ENCODE results near the gene RNF208.

The RNF208 gene

DNA sequence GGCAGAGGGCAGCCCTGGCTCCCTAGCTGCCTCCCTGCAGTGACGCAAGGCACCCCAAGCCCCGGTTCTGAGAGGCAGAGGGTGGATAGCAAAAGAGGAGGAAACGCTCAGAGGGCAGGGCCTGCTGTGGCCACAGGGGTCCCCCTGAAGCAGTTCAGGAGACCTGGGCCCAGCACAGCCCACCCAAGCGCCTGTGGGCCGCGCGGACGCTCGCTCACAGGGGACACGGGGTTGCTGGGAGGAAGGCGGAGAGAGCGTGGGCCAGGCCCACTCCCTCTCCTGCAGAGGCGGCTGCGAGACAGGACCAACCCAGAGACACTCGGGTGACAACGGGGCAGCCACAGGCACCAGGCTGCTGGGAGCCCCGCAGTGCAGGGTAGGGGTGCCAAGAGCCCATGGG is 42.3 kb downstream of the RNF208 start:
- in situ Hi-C loops (cut with MboI; ENCODE audit: low sequenced_read_pairs): no loop called here

- in situ Hi-C loops (cut with MboI; ENCODE audit: low sequenced_read_pairs): no loop called here
Observed at GRCh38 chr9:137178939-137179630, 43.0 kb downstream of the RNF208 start.

GRCh38 chr9:137178201-137178938 is 43.7 kb downstream of the RNF208 start:
- in situ Hi-C loops (cut with MboI; ENCODE audit: low sequenced_read_pairs): no loop called here

DNA sequence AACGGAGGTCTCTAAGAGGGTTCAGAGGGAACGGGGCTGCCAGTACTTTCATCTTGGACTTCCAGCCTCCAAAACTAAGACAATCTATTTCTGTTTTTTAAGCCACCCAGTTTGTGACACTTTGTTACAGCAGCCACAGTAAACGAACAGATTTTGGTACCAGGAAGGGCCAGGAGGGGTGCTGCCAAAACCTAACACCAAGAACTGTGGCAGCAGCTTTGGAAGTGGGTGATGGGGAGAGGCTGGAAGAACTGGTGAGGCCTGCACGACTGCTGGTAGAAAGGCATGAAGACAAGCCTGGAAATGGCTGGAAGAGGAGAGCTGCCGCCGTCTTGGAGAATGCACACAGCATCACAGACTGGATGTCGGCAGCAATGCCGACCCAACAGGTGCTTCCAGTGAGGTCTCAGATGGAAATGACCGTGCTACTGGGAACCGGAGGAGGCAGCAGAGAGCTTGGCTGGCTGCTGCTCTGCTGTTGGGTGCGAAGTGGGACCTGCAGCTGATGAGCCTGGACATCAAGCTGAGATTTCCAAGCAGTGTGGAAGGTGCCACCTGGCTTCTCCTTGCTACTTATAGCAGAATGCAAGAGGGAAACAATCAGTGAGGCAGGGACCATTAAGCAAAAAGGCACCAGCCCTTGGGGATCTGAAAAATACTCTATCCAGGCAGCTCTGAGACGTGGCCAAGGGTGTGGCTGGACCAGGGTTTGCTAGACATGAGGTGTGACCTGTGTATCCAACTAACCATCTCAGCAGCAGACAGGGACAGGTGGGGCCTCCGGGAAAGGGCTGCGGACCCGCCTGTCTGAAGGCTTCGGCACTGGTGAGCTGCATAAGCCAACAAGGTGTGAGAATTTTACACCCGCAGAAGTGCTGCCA is 45.5 kb downstream of the RNF208 start:
- in situ Hi-C loops (cut with MboI; ENCODE audit: low sequenced_read_pairs): no loop called here

DNA sequence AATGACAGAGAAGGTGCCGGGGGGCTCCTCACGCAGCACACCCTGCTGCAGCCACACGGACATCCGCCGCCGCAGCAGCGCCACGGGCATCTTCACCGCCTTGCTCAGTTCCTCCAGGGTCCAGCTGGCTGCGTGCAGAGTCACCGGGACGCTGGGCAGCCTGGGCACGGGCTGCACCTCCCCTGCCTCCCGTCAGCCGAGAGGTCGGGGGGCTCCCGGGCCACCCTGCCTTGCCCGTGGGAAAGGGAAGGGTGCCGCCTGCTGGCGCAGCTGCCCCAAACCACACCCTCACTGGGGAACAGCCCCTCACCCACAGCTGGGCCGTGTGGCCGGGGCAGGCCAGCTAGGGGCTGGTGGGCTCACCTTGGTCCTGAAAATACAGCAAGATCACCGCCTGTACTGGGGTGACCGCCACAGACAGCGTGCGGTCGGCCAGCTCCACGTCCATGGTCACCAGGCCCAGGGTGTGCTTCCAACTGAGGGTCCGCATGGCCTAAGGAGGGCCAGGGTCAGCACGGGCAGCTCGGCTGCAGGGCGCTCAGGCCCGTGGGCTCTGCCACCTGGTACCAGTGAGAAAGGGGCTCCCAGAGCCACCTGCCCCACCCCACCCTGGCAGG is 46.6 kb downstream of the RNF208 start:
- in situ Hi-C loops (cut with MboI; ENCODE audit: low sequenced_read_pairs): no loop called here

- in situ Hi-C loops (cut with MboI; ENCODE audit: low sequenced_read_pairs): no loop called here
Observed at GRCh38 chr9:137174722-137175293, 47.2 kb downstream of the RNF208 start.

DNA sequence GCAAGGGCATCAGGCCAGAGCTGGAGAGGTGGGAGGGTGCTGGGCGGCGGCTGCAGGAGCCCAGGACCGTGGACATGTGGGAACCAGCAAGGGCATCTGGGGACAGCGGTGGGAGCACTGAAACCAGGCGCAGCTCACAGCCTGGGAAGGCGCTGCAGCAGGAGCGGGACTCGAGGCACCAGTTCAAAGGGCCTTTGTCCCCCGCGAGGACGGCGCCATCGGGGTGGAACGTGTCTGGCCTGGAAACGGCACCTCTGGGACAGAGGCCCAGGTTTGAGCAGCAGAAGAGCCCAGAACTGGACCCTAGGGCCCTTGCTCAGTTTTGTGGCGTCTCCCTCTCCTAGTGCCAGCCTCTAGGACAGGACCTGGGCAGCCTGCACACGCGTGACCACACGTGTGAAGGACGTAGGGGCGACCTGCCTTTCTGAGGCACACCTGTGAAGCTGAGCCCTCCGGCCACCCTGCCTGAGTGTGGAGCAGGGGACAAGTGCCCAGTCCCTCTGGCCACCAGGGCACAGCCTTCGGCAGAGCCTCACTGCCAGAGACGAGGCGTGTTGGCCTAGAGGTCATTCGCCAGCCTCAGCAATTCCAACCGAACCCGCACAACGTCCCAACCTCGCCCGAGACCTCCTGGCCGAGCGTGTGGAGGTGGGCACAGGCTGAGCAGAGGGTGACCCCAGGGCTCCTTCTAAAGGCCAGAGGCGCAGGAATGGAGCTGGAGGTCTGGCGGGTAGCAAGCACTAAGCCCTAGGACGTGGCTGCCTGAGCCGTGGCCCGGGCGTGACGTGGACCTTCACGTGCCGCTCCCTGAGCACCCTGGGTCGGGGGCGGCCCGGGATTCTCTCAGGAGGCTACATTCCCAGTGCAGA is 48.0 kb downstream of the RNF208 start:
- in situ Hi-C loops (cut with MboI; ENCODE audit: low sequenced_read_pairs): no loop called here

GRCh38 chr9:137172901-137173795 is 48.9 kb downstream of the RNF208 start:
- in situ Hi-C loops (cut with MboI; ENCODE audit: low sequenced_read_pairs): no loop called here

- in situ Hi-C loops (cut with MboI; ENCODE audit: low sequenced_read_pairs): no loop called here
Observed at GRCh38 chr9:137171149-137171900, 50.7 kb downstream of the RNF208 start.

- in situ Hi-C loops (cut with MboI; ENCODE audit: low sequenced_read_pairs): no loop called here
Observed at GRCh38 chr9:137170486-137171148, 51.4 kb downstream of the RNF208 start.

All from HL-60/S4 treated with retinoic acid at 250 ng/mL for 4 days and 3 days (cell line).